ENCODE data around the gene CDR2L.
"Not testable (repeated sequence)": the region's sequence is repeated elsewhere in the genome, so short reads cannot be mapped to it uniquely, and the experiment has no call there.

CDR2L gene

DNA sequence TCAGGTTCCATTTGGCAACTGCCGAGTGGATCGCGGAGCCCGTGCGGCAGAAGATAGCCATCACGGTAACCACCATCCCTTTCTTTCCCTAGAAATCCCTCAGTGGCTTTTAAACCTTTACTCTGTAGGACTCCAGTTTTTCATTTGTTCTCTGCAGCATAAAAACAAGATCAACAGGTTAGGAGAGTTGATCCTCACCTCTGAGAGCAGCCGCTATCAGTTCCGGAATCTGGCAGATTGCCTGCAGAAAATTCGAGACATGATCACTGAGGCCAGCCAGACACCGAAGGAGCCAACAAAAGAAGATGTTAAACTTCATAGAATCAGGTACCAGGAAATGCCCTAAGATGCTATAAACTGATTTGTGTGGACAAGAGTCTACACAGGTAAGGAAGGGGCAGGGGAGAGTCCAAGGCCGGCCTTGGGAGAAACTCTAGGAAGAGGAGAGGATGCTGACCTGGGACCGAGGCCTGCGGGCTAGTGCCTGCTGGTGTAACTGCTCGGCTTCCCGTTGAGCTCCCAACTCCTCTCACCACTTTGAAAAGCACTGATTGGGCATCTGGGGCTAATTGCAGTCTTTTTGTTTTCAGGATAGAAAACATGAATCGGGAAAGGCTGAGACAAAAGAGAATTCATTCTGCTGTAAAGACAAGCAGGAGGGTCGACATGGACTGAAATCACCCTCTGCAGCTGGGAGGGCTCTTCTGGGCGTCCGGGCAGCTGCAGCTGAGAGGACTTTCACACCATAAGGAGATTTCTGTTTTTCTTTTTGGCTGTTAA is 33.1 kb downstream of the CDR2L start:
- no peak for ATAC-seq (replicated peaks)
- no peak overlapping the region for H3K27ac Mint-ChIP-seq
- peaks cover 44 to 57% of the 10 kb centered on the region in 2 donors for H3K36me3 Mint-ChIP-seq
- H3K27me3 Mint-ChIP-seq = no peaks in the 10 kb centered on the region
- peaks cover 0 to 2% of the 10 kb centered on the region in 2 donors for H3K9me3 Mint-ChIP-seq
- no peak for DNase-seq
- no peak overlapping the region for H3K4me3 Mint-ChIP-seq
- peaks cover 4 to 10% of the 10 kb centered on the region in 2 donors for H3K4me1 Mint-ChIP-seq

DNA sequence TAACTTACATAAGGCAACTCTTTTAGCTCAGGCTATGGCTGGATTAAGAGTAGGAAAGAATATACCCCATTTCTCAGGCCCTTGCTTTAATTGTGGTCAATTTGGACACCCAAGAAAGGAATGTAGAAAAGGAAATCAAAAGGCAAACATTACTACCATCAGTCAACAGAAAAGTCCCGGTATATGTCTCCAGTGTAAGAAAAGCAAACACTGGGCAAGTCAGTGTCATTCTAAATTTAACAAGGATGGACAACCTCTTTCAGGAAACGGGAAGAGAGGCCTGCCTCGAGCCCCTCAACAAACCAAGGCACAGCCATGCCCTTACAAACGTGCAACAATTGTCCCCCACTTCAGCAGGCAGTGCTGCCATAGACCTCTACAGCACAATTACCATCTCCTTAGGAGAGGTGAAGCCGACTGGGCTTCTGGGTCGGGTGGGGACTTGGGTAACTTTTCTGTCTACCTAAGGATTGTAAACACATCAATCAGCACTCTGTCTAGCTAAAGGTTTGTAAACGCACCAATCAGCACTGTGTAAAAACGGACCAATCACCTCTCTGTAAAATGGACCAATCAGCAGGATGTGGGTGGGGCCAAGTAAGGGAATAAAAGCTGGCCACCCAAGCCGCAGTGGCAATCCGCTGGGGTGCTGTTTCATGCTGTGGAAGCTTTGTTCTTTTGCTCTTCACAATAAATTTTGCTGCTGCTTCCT is 37.4 kb downstream of the CDR2L start:
- Mint-ChIP-seq H3K4me3 (no peak overlapping the region), H3K27ac (no peak overlapping the region), H3K27me3 (no peaks in the 10 kb centered on the region), H3K36me3 (peaks cover 35 to 50% of the 10 kb centered on the region in 2 donors), H3K9me3 (peaks cover 0 to 6% of the 10 kb centered on the region in 2 donors), H3K4me1 (peaks cover 3 to 6% of the 10 kb centered on the region in 2 donors)
- ATAC-seq (replicated peaks) (no peak), DNase-seq (no peak)

GRCh38 chr17:75025398-75025734 is 37.9 kb downstream of the CDR2L start:
- not testable (repeated sequence) for H3K27ac Mint-ChIP-seq; ATAC-seq (replicated peaks); H3K4me1 Mint-ChIP-seq; H3K27me3 Mint-ChIP-seq; DNase-seq; H3K4me3 Mint-ChIP-seq; H3K9me3 Mint-ChIP-seq
- peaks cover 33 to 47% of the 10 kb centered on the region in 2 donors for H3K36me3 Mint-ChIP-seq

DNA sequence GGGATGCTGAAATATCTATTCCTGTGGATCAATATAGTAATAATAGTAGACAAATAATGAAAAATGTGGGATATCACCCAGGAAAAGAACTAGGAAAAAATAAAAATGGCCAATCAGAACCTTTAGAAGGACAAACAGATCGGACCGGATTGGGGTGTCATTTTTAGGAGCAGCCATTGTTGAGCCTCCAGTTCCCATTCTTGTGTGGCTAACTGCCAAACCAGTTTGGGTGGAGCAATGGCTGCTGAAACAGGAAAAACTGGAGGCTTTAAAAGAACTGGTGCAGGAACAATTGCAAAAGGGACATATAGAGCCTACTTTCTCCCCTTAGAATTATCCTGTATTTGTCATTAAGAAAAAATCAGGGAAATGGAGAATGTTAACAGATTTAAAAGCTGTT is 39.2 kb downstream of the CDR2L start:
- H3K4me3 Mint-ChIP-seq; H3K27ac Mint-ChIP-seq; DNase-seq; H3K27me3 Mint-ChIP-seq; H3K4me1 Mint-ChIP-seq; ATAC-seq (replicated peaks): not testable (repeated sequence)
- Mint-ChIP-seq H3K36me3 (peaks cover 23 to 34% of the 10 kb centered on the region in 2 donors), H3K9me3 (peaks cover 5 to 10% of the 10 kb centered on the region in 2 donors)

DNA sequence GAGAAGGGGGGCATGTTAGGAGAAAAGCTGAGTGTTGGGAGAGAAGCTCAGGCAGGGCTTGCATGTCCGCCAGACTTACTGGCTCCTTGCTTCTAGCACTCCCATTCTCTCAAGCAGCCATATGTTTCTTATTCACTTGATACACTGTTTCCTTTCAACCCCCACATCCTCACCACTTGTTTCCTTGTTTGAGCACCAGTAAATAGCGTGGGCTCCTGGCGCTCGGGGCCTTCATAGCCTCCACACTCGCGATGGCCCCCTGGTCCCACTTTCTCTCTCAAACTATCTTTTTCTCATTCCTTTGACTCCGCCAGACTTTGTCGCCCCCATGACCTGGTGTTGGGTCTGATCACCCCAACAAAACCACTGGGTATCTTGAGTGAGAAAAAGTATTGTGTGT is 42.7 kb downstream of the CDR2L start:
- peaks cover 14% of the 10 kb centered on the region in 2 donors for H3K27me3 Mint-ChIP-seq

DNA sequence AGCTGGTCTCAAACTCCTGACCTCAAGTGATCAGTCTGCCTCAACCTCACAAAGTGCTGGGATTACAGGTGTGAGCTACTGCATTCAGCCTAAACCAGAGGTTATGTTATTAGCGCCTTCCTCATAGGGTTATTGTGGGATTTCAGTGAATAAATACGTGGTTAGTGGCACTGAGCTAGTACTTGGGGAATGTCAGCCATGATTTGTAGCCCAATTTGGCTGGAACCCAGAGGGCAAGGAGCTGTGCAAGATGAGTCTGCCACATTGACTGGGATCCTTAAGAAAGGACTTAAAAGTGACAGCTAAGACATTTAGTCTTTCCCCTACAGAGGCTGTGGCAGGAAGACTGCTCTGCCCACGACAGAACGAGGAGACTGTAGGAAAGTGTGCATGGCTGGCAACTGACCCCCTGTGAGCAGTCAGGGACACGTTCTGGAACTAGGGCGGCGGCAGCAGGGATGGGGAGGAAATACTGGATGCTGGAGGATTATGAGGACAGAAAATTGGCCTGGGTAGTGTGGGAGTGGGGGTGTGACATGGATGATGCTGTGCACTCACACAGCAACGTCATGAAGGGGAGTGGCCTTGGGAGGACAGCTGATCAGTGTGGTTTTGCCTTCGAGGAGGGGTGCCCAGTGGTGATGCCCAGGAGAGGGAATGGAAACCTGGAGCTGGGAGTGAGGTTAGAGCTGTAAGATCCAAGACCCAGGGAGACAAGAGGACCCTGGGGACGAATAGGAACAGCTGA is 44.7 kb downstream of the CDR2L start:
- ATAC-seq (replicated peaks) (peak; percentile 34 to 35), DNase-seq (peak; percentile 35)
- Mint-ChIP-seq H3K4me3 (peak overlapping the region; percentile 80 to 92), H3K36me3 (peaks cover 7 to 23% of the 10 kb centered on the region in 2 donors), H3K27me3 (peaks cover 15% of the 10 kb centered on the region in 2 donors), H3K27ac (peak overlapping the region; percentile 83), H3K4me1 (peaks cover 36 to 41% of the 10 kb centered on the region in 2 donors), H3K9me3 (peaks cover 6 to 8% of the 10 kb centered on the region in 2 donors)

More for the DNA sequence above, 42.7 kb downstream of the CDR2L start:
- Mint-ChIP-seq H3K36me3 (peaks cover 10 to 23% of the 10 kb centered on the region in 2 donors), H3K27ac (no peak overlapping the region), H3K4me1 (peaks cover 32 to 35% of the 10 kb centered on the region in 2 donors), H3K9me3 (peaks cover 8 to 12% of the 10 kb centered on the region in 2 donors), H3K4me3 (no peak overlapping the region)
- ATAC-seq (replicated peaks) (no peak), DNase-seq (no peak)

- no peak for DNase-seq
- Mint-ChIP-seq H3K27me3 (peaks cover 15% of the 10 kb centered on the region in 2 donors), H3K9me3 (peaks cover 6 to 8% of the 10 kb centered on the region in 2 donors), H3K4me1 (peaks cover 36 to 41% of the 10 kb centered on the region in 2 donors), H3K27ac (peak overlapping the region; percentile 83), H3K36me3 (peaks cover 10 to 23% of the 10 kb centered on the region in 2 donors), H3K4me3 (peak overlapping the region; percentile 80 to 92)
- ATAC-seq (replicated peaks) = no peak
These were observed 45.4 kb downstream of the CDR2L start for GRCh38 chr17:75032720-75033280.

DNA sequence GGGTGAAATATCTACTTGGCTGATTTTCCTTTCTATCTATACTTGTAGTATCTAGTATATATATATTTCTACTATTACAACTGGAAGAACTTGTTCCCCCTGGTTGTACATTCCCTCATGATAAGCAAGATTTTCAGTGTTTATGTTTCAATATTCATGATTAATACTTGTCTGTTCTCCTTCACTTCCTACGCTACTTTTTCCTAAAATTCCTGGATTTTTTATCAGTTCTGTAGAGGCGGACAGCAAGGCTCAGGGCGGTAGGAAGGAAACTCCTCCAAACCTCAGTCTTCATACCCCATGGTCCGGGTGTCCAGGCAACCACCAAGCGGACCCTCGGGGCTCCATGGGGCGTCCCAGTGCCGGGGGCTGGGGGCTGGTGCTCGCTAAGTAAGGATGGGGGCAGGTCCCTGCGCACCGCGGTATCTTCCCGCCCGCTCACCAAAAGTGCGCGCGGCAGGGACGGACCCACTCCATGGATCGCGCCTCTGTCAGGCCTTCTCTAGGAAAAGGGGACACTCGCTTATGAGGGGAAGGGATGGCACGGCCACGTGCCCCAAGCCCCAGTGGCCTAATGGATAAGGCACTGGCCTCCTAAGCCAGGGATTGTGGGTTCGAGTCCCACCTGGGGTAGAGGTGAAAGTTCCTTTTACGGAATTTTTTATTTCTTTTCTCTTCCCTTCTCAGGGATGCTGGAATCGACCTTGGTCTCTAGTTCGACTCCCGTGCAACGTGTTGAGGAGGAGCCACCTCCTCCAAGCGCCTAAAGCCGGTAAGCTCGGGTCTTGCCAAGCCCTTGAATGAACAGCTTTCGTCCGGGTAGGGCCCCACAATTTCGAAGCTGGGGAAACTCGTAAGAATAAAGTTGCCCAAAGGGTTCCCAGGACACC is 46.2 kb downstream of the CDR2L start:
- peak; percentile 86 for DNase-seq
- Mint-ChIP-seq H3K36me3 (peaks cover 15 to 27% of the 10 kb centered on the region in 2 donors), H3K4me1 (peaks cover 36 to 41% of the 10 kb centered on the region in 2 donors), H3K27ac (peak overlapping the region; percentile 100), H3K9me3 (peaks cover 6 to 8% of the 10 kb centered on the region in 2 donors), H3K27me3 (peaks cover 15% of the 10 kb centered on the region in 2 donors), H3K4me3 (peak overlapping the region; percentile 92 to 99)
- ATAC-seq (replicated peaks) = peak; percentile 54 to 64

- Mint-ChIP-seq H3K27me3 (peaks cover 15% of the 10 kb centered on the region in 2 donors), H3K4me3 (peak overlapping the region; percentile 92 to 99), H3K36me3 (peaks cover 18 to 32% of the 10 kb centered on the region in 2 donors), H3K9me3 (peaks cover 6 to 8% of the 10 kb centered on the region in 2 donors), H3K27ac (peak overlapping the region; percentile 100), H3K4me1 (peaks cover 36 to 41% of the 10 kb centered on the region in 2 donors)
- ATAC-seq (replicated peaks) (peak; percentile 80 to 84), DNase-seq (peak; percentile 86)
These were observed 46.9 kb downstream of the CDR2L start for GRCh38 chr17:75034236-75034908.

GRCh38 chr17:75036643-75037268 is 49.3 kb downstream of the CDR2L start:
- Mint-ChIP-seq H3K9me3 (peaks cover 1 to 3% of the 10 kb centered on the region in 2 donors), H3K27ac (no peak overlapping the region), H3K4me1 (peaks cover 36 to 41% of the 10 kb centered on the region in 2 donors), H3K36me3 (peaks cover 33 to 48% of the 10 kb centered on the region in 2 donors), H3K27me3 (peaks cover 15% of the 10 kb centered on the region in 2 donors), H3K4me3 (peak overlapping the region in 1 of 2 donors; percentile 16)
- ATAC-seq (replicated peaks) (no peak), DNase-seq (no peak)

DNA sequence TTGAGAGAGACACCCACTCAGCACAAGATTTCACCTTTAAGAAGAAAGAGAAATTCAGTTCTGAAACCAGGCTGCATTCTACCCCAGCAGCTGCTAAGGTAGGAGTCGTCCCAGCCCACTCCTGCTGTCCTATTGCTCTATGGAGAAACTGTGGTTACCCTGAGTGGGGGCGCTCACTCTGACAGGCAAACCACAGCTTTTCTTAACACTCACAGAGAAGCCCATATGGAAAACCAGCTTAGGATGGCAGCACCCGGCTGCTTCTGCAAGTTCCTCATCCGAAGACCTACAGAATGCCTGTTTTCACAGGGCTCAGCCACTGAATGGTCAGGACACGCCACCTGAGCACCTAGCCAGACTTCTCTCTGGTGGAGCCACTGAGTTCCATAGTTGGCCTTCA is 51.8 kb downstream of the CDR2L start:
- ATAC-seq (replicated peaks) (no peak), DNase-seq (no peak)
- Mint-ChIP-seq H3K27ac (no peak overlapping the region), H3K4me1 (peaks cover 17 to 20% of the 10 kb centered on the region in 2 donors), H3K9me3 (peaks cover 1 to 3% of the 10 kb centered on the region in 2 donors), H3K4me3 (no peak overlapping the region), H3K27me3 (peaks cover 9 to 10% of the 10 kb centered on the region in 2 donors), H3K36me3 (peaks cover 38 to 46% of the 10 kb centered on the region in 2 donors)

GRCh38 chr17:75041656-75042280 is 54.3 kb downstream of the CDR2L start:
- H3K27ac Mint-ChIP-seq = no peak overlapping the region
- H3K4me1 Mint-ChIP-seq = peaks cover 4 to 16% of the 10 kb centered on the region in 2 donors

More at GRCh38 chr17:75041656-75042280, 54.3 kb downstream of the CDR2L start:
- Mint-ChIP-seq H3K9me3 (no peaks in the 10 kb centered on the region), H3K4me3 (no peak overlapping the region), H3K27me3 (no peaks in the 10 kb centered on the region), H3K36me3 (peaks cover 31 to 34% of the 10 kb centered on the region in 2 donors)
- ATAC-seq (replicated peaks) (no peak), DNase-seq (no peak)
